OCI-LY7 (cell line): ENCODE data around the gene CCR4.

Experiments
- CTCF ChIP-seq: fragments of 200-600 bp; sonication (generic); conservative IDR thresholded peaks from 2 replicates; pipeline ENCODE4 v1.5.1; 2014; ENCODE audit warnings: mild to moderate bottlenecking, antibody characterized with exemption, low read length, moderate library complexity, mixed read lengths
- EZH2phosphoT487 ChIP-seq: fragments of 200-600 bp; sonication (generic); IDR thresholded peaks from 2 replicates; pipeline ENCODE4 v1.6.1; 2018; ENCODE audit warnings: low read depth, borderline replicate concordance, mild to moderate bottlenecking, mixed run types, antibody characterized with exemption, low read length, moderate library complexity, mixed read lengths

GRCh38 chr3:32995098-32995497 lies 43.7 kb downstream of the CCR4 start:
- TF ChIP-seq CTCF (no peak), EZH2phosphoT487 (no peak)
